ENCODE results near the gene TBC1D4. TPM values are rescaled to one million over a fixed set of nuclear protein-coding genes. Genes with fewer than 3 reads are reported as not detected.
"Not testable (repeated sequence)": the region's sequence is repeated elsewhere in the genome, so short reads cannot be mapped to it uniquely, and the experiment has no call there.

The TBC1D4 gene
- total and polyA plus RNA-seq, 8 donors, result 16.6 to 31.7 (median 26.8) TPM

DNA sequence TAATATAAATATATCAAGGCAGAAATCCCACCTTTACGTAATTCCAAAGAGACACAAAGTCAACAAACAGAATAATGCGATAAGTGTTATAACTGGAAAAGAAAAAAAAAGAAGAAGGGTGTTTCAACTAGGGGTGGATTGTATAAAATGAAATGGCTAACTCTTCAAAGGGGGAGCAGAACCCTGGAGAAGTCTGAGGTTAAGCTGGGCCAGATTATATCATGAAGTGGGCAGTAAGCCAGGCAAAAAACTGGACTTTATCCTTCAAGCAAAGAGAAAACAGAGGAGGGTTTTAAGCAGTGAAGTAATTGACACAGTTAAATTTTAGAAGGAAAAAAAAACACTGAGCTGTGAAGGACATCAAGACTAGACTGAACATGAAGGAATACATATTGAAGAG lies 41.9 kb downstream of the TBC1D4 start:
- Histone ChIP-seq H3K4me1 (no peaks in the 10 kb centered on the region), H3K4me3 (no peak overlapping the region), H3K27ac (no peak overlapping the region), H3K27me3 (no peaks in the 10 kb centered on the region), H3K36me3 (no peaks in the 10 kb centered on the region), H3K9me3 (no peaks in the 10 kb centered on the region)
- intact Hi-C loops (cut with DNase I), result no loop called here
- DNase-seq (no peak), ATAC-seq (no peak)
- TF ChIP-seq, protein P1, sequence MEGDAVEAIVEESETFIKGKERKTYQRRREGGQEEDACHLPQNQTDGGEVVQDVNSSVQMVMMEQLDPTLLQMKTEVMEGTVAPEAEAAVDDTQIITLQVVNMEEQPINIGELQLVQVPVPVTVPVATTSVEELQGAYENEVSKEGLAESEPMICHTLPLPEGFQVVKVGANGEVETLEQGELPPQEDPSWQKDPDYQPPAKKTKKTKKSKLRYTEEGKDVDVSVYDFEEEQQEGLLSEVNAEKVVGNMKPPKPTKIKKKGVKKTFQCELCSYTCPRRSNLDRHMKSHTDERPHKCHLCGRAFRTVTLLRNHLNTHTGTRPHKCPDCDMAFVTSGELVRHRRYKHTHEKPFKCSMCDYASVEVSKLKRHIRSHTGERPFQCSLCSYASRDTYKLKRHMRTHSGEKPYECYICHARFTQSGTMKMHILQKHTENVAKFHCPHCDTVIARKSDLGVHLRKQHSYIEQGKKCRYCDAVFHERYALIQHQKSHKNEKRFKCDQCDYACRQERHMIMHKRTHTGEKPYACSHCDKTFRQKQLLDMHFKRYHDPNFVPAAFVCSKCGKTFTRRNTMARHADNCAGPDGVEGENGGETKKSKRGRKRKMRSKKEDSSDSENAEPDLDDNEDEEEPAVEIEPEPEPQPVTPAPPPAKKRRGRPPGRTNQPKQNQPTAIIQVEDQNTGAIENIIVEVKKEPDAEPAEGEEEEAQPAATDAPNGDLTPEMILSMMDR (IDR thresholded peaks at IDR 0.05), result no peak

DNA sequence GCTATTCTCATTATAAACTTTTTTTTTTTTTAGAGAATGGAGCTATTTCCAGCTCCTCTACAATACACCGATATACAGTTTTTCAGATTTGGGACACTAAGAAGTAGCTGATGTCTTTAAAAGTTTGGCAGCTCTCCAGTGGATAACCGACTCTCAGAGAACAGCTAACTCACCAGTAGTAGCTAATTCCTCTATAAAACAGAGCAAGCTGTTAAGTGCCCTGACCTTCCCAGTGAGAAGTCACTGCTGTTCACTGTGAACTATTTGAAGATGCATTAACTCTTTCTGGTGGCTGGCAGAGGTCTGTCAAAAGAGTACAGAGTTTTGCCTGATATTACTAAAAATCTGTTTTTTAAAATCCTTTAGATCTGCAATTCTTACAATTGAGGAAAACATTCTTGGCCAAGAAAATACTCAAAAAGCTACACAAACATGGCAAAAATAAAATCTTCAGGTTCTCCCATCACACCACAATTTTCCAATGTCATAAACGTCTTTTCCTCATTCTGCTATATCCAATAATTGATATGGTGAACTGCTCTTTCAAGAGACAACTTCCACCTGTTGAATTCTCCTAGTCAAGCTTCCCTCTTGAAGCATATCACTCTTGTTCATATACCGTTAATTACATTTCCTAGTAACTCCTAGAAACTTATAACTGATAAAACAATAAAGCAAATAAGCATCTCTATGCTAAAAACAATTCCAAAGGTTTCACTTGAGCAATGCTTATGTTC lies 44.2 kb downstream of the TBC1D4 start:
- Histone ChIP-seq H3K27me3 (no peaks in the 10 kb centered on the region), H3K4me3 (no peak overlapping the region), H3K36me3 (no peaks in the 10 kb centered on the region), H3K27ac (no peak overlapping the region), H3K4me1 (no peaks in the 10 kb centered on the region), H3K9me3 (no peaks in the 10 kb centered on the region)
- intact Hi-C loops (cut with DNase I), result no loop called here
- TF ChIP-seq, protein P1 (IDR thresholded peaks at IDR 0.05), result no peak
- peak; percentile 36 for ATAC-seq
- DNase-seq, result peak in 1 of 4 donors; percentile 50

DNA sequence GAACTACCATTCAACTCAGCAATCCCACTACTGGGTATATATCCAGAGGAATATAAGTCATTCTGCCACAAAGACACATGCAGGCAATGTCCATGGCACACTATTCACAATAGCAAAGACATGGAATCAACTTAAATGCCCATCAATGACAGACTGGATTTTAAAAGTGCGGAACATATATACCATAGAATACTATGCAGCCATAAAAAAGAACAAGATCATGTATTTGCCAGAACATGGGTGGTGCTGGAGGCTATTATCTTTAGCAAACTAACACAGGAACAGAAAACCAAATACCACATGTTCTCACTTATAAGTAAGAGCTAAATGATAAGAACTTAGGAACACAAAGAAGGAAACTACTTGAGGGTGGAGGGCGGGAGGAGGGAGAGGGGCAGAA lies 47.8 kb downstream of the TBC1D4 start:
- H3K36me3 ChIP-seq; DNase-seq; intact Hi-C loops (cut with DNase I); H3K4me1 ChIP-seq; H3K27ac ChIP-seq; H3K9me3 ChIP-seq; H3K27me3 ChIP-seq; H3K4me3 ChIP-seq; ATAC-seq: not testable (repeated sequence)

DNA sequence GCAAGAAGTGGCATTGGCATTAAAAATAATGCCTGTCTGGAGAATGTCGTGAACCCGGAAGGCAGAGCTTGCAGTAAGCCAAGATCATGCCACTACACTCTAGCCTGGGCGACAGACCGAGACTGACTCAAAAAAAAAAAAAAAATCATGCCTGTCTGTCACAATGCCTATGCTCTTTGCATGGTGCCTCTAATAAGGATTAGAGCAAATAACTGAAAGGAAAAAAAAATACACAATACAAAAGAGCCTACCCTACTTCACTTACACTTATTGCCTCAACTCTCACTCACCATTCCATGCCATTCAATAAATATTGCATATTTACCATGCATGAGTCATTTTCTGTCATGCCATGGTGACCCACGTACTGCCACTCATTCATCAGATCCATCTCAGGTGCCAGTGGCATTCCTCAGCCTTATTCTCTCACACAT lies 49.1 kb downstream of the TBC1D4 start:
- TF ChIP-seq, protein P1 (IDR thresholded peaks at IDR 0.05), result no peak
- no peaks in the 10 kb centered on the region for H3K4me1 ChIP-seq
- no peaks in the 10 kb centered on the region for H3K9me3 ChIP-seq
- no peak overlapping the region for H3K27ac ChIP-seq
- DNase-seq (no peak), ATAC-seq (peak; percentile 78)
- intact Hi-C loops (cut with DNase I), result no loop called here
- H3K27me3 ChIP-seq, result no peaks in the 10 kb centered on the region
- no peak overlapping the region for H3K4me3 ChIP-seq
- H3K36me3 ChIP-seq, result no peaks in the 10 kb centered on the region

DNA sequence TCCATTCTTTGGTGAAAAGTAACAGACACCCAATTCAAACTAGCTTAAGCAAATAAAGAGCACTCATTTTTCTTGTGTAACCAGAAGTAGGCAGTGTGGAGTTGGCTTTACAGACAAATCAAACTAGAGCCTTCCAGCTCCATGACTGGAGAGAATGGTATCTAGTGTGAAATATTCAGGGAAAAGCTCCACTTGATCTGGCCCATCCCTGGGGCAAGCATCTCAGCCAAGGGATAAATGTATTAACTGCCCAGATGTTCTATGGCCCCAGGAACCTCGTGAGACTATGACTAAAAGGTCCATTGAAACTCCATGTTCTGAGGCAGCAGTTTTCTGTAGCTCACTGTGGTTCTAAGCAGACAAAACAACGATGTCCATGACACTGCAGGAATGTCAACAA lies 49.9 kb downstream of the TBC1D4 start:
- H3K36me3 ChIP-seq, result no peaks in the 10 kb centered on the region
- H3K4me3 ChIP-seq, result no peak overlapping the region
- H3K4me1 ChIP-seq, result no peaks in the 10 kb centered on the region
- no peak overlapping the region for H3K27ac ChIP-seq
- ATAC-seq (peak; percentile 61), DNase-seq (no peak)
- H3K27me3 ChIP-seq, result no peaks in the 10 kb centered on the region
- TF ChIP-seq, protein P1 (IDR thresholded peaks at IDR 0.05), result no peak
- intact Hi-C loops (cut with DNase I), result no loop called here
- no peaks in the 10 kb centered on the region for H3K9me3 ChIP-seq

All from left lung (tissue), 10 donors.